Vagina (tissue), 2 donors: ENCODE data around the gene GJA1.
"Not testable (repeated sequence)": the region's sequence is repeated elsewhere in the genome, so short reads cannot be mapped to it uniquely, and the experiment has no call there.

Experiments
- CTCF ChIP-seq, 3 experiments: fragments of 450-650 bp in 2 of 3; fragments of 200-600 bp in 1 of 3; sonication (generic) in 1 of 3; IDR thresholded peaks; one replicate each; pipeline ENCODE4 v1.5.1; 2017 to 2019; ENCODE audit warnings: antibody characterized with exemption in 3 of 3, mild to moderate bottlenecking in 2 of 3, moderate library complexity in 2 of 3
- POLR2A ChIP-seq, 2 donors: fragments of 450-650 bp; IDR thresholded peaks; one replicate each; pipeline ENCODE4 v1.6.1; 2017; ENCODE audit warnings: antibody characterized with exemption in 2 of 2, mild to moderate bottlenecking in 2 of 2, moderate library complexity in 2 of 2
- POLR2AphosphoS5 ChIP-seq, 2 donors: sonication (generic); formaldehyde crosslinking; IDR thresholded peaks; one replicate each; pipeline ENCODE4 v1.9.0; 2017; ENCODE audit warnings: antibody characterized with exemption in 2 of 2, mild to moderate bottlenecking in 2 of 2, low read depth in 1 of 2; ENCODE audit not compliant: insufficient read depth in 1 of 2

- TF ChIP-seq POLR2A (IDR thresholded peaks at IDR 0.05); POLR2AphosphoS5 (IDR thresholded peaks at IDR 0.05; ENCODE audit: insufficient read depth in 1 of 2, low read depth in 1 of 2); CTCF (IDR thresholded peaks at IDR 0.05): not testable (repeated sequence)
These were observed 11.3 kb downstream of the GJA1 start for GRCh38 chr6:121446705-121447104.
